HepG2 (cell line): Measurements from ENCODE around the gene COL4A2. TPM values are rescaled to one million over a fixed set of nuclear protein-coding genes. Genes with fewer than 3 reads are reported as not detected.

Experiments used
- ATAC-seq: fragments of 200-7000 bp; cut with Tn5 transposase; 3 replicates; pipeline ENCODE4 v1.9.1; 2020; ENCODE audit warnings: mild to moderate bottlenecking, moderate library complexity
- BruUV-seq: library from RNA; stranded (reverse); fragments of 400-500 nt; replicated peaks from 2 replicates; lab custom pipeline; 2021; lab: Mats Ljungman, UMichigan
- CTCF ChIA-PET: fragments of 300-600 bp; formaldehyde crosslinking; extraction: SDS; loops from one replicate; lab custom pipeline; 2021; ENCODE audit warnings: low total read pairs, inconsistent platforms, low intra/inter-chr PET ratio; lab: Yijun Ruan, JAX
- POLR2A ChIA-PET: fragments of 350-600 bp; sonication (Branson Sonifier 250); formaldehyde crosslinking; loops from one replicate; lab custom pipeline; 2020; ENCODE audit warnings: antibody characterized with exemption, inconsistent platforms; lab: Yijun Ruan, JAX
- DNase-seq: peaks from one replicate; pipeline ENCODE4 v3.0.0-alpha.2; 2015; ENCODE audit warnings: low spot score
- FAIRE-seq: peaks from 3 replicates; lab custom pipeline; 2011; peaks lifted over from hg19 to GRCh38; lab: Jason Lieb, UNC
- H2AFZ ChIP-seq: one replicate; pipeline ENCODE4 v1.6.1; 2011; ENCODE audit warnings: low read length, inconsistent platforms
- H3K27ac ChIP-seq: fragments of 300-600 bp; 3 replicates; pipeline ENCODE4 v1.8.0; 2011; ENCODE audit warnings: mixed run types, mild to moderate bottlenecking, mixed read lengths, low read length, inconsistent platforms; ENCODE audit not compliant: insufficient read depth; ENCODE audit errors: extremely low read length
- H3K27me3 ChIP-seq, 2 experiments: fragments of 200-600 bp in 1 of 2; 2 replicates in 1 of 2; 3 replicates in 1 of 2; pipeline versions ENCODE4 v1.6.0 to v1.8.0; 2011; ENCODE audit warnings: low read length in 2 of 2, mild to moderate bottlenecking in 2 of 2, moderate library complexity in 2 of 2, inconsistent platforms in 1 of 2; ENCODE audit not compliant: insufficient read depth in 2 of 2, control insufficient read depth in 1 of 2
- H3K36me3 ChIP-seq, 2 experiments: fragments of 200-600 bp in 1 of 2; replicated peaks in 1 of 2; 2 replicates in 1 of 2; 3 replicates in 1 of 2; pipeline versions ENCODE4 v1.5.1 to v1.8.0; 2011; ENCODE audit warnings: low read length in 2 of 2, inconsistent platforms in 1 of 2; ENCODE audit not compliant: insufficient read depth in 2 of 2, control insufficient read depth in 1 of 2
- H3K4me1 ChIP-seq: 2 replicates; pipeline ENCODE4 v1.5.1; 2012; ENCODE audit warnings: low read length, inconsistent platforms; ENCODE audit not compliant: insufficient read depth
- H3K4me2 ChIP-seq: 2 replicates; pipeline ENCODE4 v1.6.0; 2011; ENCODE audit warnings: low read depth, low read length, inconsistent platforms
- H3K4me3 ChIP-seq, 3 experiments: fragments of 200-600 bp in 1 of 3; sonication (generic), shearing (Covaris generic) in 1 of 3; replicated peaks in 1 of 3; 2 replicates each; pipeline ENCODE4 v1.5.1; 2011 to 2016; ENCODE audit warnings: low read length in 3 of 3, inconsistent platforms in 2 of 3, low read depth in 2 of 3, mild to moderate bottlenecking in 2 of 3, control low read depth in 1 of 3, mixed read lengths in 1 of 3; ENCODE audit not compliant: insufficient read depth in 1 of 3
- H3K79me2 ChIP-seq: one replicate; pipeline ENCODE4 v1.6.1; 2011; ENCODE audit warnings: low read length, inconsistent platforms; ENCODE audit not compliant: insufficient read depth
- H3K9ac ChIP-seq: 2 replicates; pipeline ENCODE4 v1.6.0; 2011; ENCODE audit warnings: mild to moderate bottlenecking, low read depth, low read length, inconsistent platforms; ENCODE audit not compliant: insufficient read depth
- H3K9me3 ChIP-seq: 2 replicates; pipeline ENCODE4 v1.5.1; 2012; ENCODE audit warnings: mild to moderate bottlenecking, low read length
- H4K20me1 ChIP-seq: 2 replicates; pipeline ENCODE4 v1.6.0; 2011; ENCODE audit warnings: inconsistent platforms, mild to moderate bottlenecking, low read length, moderate library complexity; ENCODE audit not compliant: insufficient read depth
- CEBPG ChIP-seq: IDR thresholded peaks from 2 replicates; pipeline ENCODE4 v1.6.1; 2016
- SOX13 ChIP-seq, 3 experiments: fragments of 450-650 bp in 1 of 3; sonication (generic) in 1 of 3; formaldehyde crosslinking in 1 of 3; IDR thresholded peaks in 2 of 3; conservative IDR thresholded peaks in 1 of 3; 2 replicates each; pipeline versions ENCODE4 v1.5.0 to v1.6.1; 2016 to 2020; ENCODE audit warnings: antibody characterized with exemption in 1 of 3, mild to moderate bottlenecking in 1 of 3, missing compliant biosample characterization in 1 of 3, missing genetic modification reagents in 1 of 3, moderate library complexity in 1 of 3
- THAP11 ChIP-seq: IDR thresholded peaks from 2 replicates; pipeline ENCODE4 v1.6.1; 2016; ENCODE audit warnings: missing biosample characterization, missing genetic modification reagents
- ZBTB40 ChIP-seq, 2 experiments: fragments of 450-650 bp in 1 of 2; sonication (generic) in 1 of 2; formaldehyde crosslinking in 1 of 2; IDR thresholded peaks; 2 replicates each; pipeline versions ENCODE4 v1.6.1 to v1.8.0; 2016 to 2022; ENCODE audit warnings: antibody characterized with exemption in 1 of 2, mild to moderate bottlenecking in 1 of 2, missing genetic modification reagents in 1 of 2
- ZNF256 ChIP-seq: sonication (generic); formaldehyde crosslinking; conservative IDR thresholded peaks from 2 replicates; pipeline ENCODE4 v1.4.0; 2020; ENCODE audit warnings: missing genetic modification reagents
- WGBS: methylation state at CpG from one replicate; pipeline ENCODE4 v1.1.6; 2017; ENCODE audit warnings: low lambda C conversion rate; 5-methylcytosine and 5-hydroxymethylcytosine counted together
- in situ Hi-C: cut with HindIII; loops from 2 replicates; pipeline ENCODE4 v1.10.0; 2017; ENCODE audit warnings: low pct_unique_long_range_greater_than_20kb; ENCODE audit not compliant: extremely low pct_ligation_motif_present
- intact Hi-C: fragments of 100-400 bp; cut with micrococcal nuclease; formaldehyde crosslinking; loops from one replicate; pipeline ENCODE4 v1.10.0; 2022; ENCODE audit not compliant: unreplicated experiment
- polyA plus RNA-seq, 8 experiments: library from polyadenylated mRNA; depleted of rRNA in 3 of 8; stranded (reverse) in 7 of 8; unstranded in 1 of 8; fragments of >200 nt; fragmentation: Illumina TruSeq in 4 of 8; extraction: Trizol in 4 of 8; gene quantifications; 2 replicates each; pipeline versions ENCODE4 v1.2.1 to v1.2.3, GENCODE V29; 2011 to 2016; ENCODE audit warnings: low read depth in 4 of 8, missing spikeins in 1 of 8, mixed read lengths in 1 of 8; ENCODE audit not compliant: insufficient read depth in 1 of 8
- total RNA-seq, 5 experiments: library from RNA; depleted of rRNA; stranded (reverse); fragments of >200 nt; fragmentation: Illumina TruSeq; extraction: Trizol; gene quantifications; 2 replicates each; pipeline ENCODE4 v1.2.3, GENCODE V29; 2016; ENCODE audit warnings: low read depth in 1 of 5
- TF ChIP-seq, protein P1 (sequence below): sonication (generic); formaldehyde crosslinking; IDR thresholded peaks from 2 replicates; pipeline ENCODE4 v1.4.0; 2020; ENCODE audit warnings: missing genetic modification reagents

COL4A2 gene
- total and polyA plus RNA-seq, 2 of the 13 experiments (the other 11 are each of a cell fraction or from before 2014, with no cell fraction given) = 0.22 to 1.9 TPM

DNA sequence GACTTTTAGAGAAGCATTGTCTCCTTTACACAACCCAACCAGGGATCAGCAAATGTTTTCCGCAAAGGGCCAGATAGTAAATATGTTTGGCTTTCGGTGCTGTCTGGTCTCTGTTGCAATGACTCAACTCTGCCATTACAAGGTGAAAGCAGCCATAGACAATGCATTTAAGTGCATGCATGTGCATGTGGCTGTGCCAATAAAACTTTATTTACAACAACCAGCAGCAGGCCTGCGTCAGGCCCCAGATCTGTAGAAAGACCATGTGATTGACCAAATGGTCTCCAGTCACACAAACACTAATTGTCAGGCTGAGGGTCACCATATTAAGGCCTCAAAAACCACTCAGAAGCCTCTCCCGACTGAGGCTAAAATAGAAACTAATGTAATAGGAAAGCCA is 246.3 kb downstream of the COL4A2 start:
- H3K4me2 ChIP-seq = no peak overlapping the region
- no peak overlapping the region for H2AFZ ChIP-seq
- ChIA-PET CTCF (no interaction called here), POLR2A (no interaction called here)
- TF ChIP-seq ZNF256 (CRISPR knock-in tag) (no peak), SOX13 (IDR thresholded peaks at IDR 0.05) (no peak), SOX13 (CRISPR knock-in tag; conservative IDR thresholded peaks at IDR 0.05 in 1 of 2, IDR thresholded peaks at IDR 0.05 in 1 of 2) (0 out of 4 replicates have a peak, but pooled peaks of 1 of the 2 experiments have one; percentile 14), ZBTB40 (IDR thresholded peaks at IDR 0.05) (peak; percentile 95), ZBTB40 (CRISPR knock-in tag; IDR thresholded peaks at IDR 0.05) (peak; percentile 100), THAP11 (no peak), CEBPG (CRISPR knock-in tag) (no peak)
- TF ChIP-seq, protein P1, sequence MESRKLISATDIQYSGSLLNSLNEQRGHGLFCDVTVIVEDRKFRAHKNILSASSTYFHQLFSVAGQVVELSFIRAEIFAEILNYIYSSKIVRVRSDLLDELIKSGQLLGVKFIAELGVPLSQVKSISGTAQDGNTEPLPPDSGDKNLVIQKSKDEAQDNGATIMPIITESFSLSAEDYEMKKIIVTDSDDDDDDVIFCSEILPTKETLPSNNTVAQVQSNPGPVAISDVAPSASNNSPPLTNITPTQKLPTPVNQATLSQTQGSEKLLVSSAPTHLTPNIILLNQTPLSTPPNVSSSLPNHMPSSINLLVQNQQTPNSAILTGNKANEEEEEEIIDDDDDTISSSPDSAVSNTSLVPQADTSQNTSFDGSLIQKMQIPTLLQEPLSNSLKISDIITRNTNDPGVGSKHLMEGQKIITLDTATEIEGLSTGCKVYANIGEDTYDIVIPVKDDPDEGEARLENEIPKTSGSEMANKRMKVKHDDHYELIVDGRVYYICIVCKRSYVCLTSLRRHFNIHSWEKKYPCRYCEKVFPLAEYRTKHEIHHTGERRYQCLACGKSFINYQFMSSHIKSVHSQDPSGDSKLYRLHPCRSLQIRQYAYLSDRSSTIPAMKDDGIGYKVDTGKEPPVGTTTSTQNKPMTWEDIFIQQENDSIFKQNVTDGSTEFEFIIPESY (CRISPR knock-in tag) = peak; percentile 23; the same call in 1 of the 2 replicates
- H3K9me3 ChIP-seq = no peaks in the 10 kb centered on the region
- peaks cover 82% of the 10 kb centered on the region for H3K79me2 ChIP-seq
- no peak overlapping the region for H3K4me3 ChIP-seq
- no peak overlapping the region for H3K9ac ChIP-seq
- H3K27me3 ChIP-seq = no peaks in the 10 kb centered on the region
- peak overlapping the region; percentile 16 for H3K27ac ChIP-seq
- H3K36me3 ChIP-seq = peaks cover 6 to 12% of the 10 kb centered on the region in 2 experiments; a peak in 3 of 5 replicates
- 75% methylated on average over 4 of the region's 4 CpGs for WGBS
- peak; percentile 25 for DNase-seq
- intact Hi-C loops (no loop called here), in situ Hi-C loops (no loop called here)
- peaks cover 28% of the 10 kb centered on the region; the same call in 1 of the 2 replicates for H4K20me1 ChIP-seq
- ATAC-seq = no peak
- BruUV-seq = no TSS peak
- FAIRE-seq = no peak
- H3K4me1 ChIP-seq = peaks cover 76% of the 10 kb centered on the region
